NCI-H1105 treated with DMSO at 0.1 percent for 48 hours (cell line): ENCODE measurements around the gene PHF21B.

ENCODE experiments used
- DNase-seq: peaks from one replicate; lab custom pipeline; 2025; lab: John Stamatoyannopoulos, UW

PHF21B gene

GRCh38 chr22:44892803-44893730, 116.7 kb downstream of the PHF21B start:
- no peak for DNase-seq

- no peak for DNase-seq
Observed at GRCh38 chr22:44892243-44892642, 117.6 kb downstream of the PHF21B start.

- no peak for DNase-seq
Observed at GRCh38 chr22:44891791-44892190, 118.0 kb downstream of the PHF21B start.

GRCh38 chr22:44891293-44891747, 118.5 kb downstream of the PHF21B start:
- no peak for DNase-seq

GRCh38 chr22:44890416-44891292, 119.2 kb downstream of the PHF21B start:
- no peak for DNase-seq

- DNase-seq, result no peak
Observed at GRCh38 chr22:44889255-44889878, 120.4 kb downstream of the PHF21B start.

- no peak for DNase-seq
Observed at GRCh38 chr22:44888491-44889254, 121.1 kb downstream of the PHF21B start.

- DNase-seq, result no peak
Observed at GRCh38 chr22:44887941-44888366, 121.9 kb downstream of the PHF21B start.

- no peak for DNase-seq
Observed at GRCh38 chr22:44885806-44886360, 123.9 kb downstream of the PHF21B start.

GRCh38 chr22:44884968-44885805, 124.6 kb downstream of the PHF21B start:
- DNase-seq, result no peak

- no peak for DNase-seq
Observed at GRCh38 chr22:44884562-44884961, 125.2 kb downstream of the PHF21B start.

GRCh38 chr22:44883011-44883421, 126.8 kb downstream of the PHF21B start:
- no peak for DNase-seq

GRCh38 chr22:44882226-44882905, 127.4 kb downstream of the PHF21B start:
- no peak for DNase-seq

GRCh38 chr22:44881624-44882023, 128.2 kb downstream of the PHF21B start:
- DNase-seq, result no peak

- DNase-seq, result no peak
Observed at GRCh38 chr22:44880610-44881290, 129.1 kb downstream of the PHF21B start.

GRCh38 chr22:44879301-44879680, 130.5 kb downstream of the PHF21B start:
- DNase-seq, result no peak

- no peak for DNase-seq
Observed at GRCh38 chr22:44878483-44879300, 131.1 kb downstream of the PHF21B start.

- no peak for DNase-seq
Observed at GRCh38 chr22:44876921-44877320, 132.9 kb downstream of the PHF21B start.
